ENCODE results near the gene SCGB3A2.

The SCGB3A2 gene

DNA sequence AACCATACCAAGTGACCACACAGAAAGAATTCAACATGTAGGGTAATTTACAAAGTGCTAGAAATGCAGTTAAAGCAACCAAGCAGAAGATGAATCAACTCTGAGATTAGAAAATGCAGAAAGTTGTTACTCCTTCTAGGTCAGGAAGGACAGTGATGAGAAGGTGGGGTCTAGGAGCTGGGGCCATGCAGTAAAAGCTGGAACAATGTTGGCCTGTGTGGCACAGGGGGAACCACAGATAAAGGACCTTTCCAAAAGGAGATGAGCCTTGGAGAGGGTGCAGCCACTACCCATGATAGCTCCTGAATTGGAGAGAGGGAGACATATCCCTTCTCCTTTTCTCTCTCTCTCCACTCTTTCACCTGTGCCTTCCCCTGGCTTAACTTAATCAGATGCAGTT is 2.4 kb upstream of the SCGB3A2 start:
- TF ChIP-seq, protein P1, sequence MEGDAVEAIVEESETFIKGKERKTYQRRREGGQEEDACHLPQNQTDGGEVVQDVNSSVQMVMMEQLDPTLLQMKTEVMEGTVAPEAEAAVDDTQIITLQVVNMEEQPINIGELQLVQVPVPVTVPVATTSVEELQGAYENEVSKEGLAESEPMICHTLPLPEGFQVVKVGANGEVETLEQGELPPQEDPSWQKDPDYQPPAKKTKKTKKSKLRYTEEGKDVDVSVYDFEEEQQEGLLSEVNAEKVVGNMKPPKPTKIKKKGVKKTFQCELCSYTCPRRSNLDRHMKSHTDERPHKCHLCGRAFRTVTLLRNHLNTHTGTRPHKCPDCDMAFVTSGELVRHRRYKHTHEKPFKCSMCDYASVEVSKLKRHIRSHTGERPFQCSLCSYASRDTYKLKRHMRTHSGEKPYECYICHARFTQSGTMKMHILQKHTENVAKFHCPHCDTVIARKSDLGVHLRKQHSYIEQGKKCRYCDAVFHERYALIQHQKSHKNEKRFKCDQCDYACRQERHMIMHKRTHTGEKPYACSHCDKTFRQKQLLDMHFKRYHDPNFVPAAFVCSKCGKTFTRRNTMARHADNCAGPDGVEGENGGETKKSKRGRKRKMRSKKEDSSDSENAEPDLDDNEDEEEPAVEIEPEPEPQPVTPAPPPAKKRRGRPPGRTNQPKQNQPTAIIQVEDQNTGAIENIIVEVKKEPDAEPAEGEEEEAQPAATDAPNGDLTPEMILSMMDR (IDR thresholded peaks at IDR 0.05; ENCODE audit: low read depth, low read length, missing control alignments), result no peak
- H3K4me3 ChIP-seq (ENCODE audit: low read depth, low read length), result no peak overlapping the region
- no peak for DNase-seq (ENCODE audit: low read depth)

DNA sequence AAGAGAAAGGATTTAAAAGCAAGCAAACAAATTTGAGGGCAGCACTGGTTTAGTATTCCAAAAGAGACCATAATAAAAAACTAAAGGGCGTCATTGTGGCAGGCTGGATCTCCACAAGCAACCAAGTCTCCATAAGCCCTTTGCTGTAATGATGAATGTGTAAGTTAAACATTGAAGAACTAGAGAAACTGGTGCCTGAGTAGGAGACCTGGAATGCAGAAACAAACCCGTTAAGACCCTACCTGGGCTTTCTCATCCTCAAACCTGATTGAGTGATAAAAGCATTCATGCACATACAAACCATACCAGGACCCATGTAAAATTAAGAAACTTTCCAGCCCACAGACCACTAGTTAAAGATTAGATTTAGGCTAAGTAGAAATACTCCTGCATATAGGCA is 1.9 kb upstream of the SCGB3A2 start:
- H3K4me3 ChIP-seq (ENCODE audit: low read depth, low read length), result no peak overlapping the region
- TF ChIP-seq, protein P1 (IDR thresholded peaks at IDR 0.05; ENCODE audit: low read depth, low read length, missing control alignments), result no peak
- DNase-seq (ENCODE audit: low read depth), result no peak

DNA sequence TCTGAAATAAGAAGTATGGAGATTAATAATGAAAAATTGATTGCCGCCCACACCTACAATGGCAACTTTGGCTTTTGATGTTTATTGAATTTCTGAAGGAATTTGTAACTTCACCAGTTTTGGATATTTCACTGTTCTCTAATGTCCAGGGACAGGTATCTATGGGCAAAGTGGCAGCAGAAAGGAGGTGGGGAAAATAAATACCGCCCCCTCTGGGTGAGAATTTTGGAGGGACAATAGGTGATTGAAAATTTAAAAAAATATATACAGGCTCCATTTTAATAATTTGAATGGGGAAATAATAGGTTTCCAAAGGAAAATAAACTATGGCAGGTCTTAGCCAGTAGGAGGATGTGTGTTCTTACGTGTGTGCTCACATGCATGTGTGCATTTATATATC is 1.3 kb downstream of the SCGB3A2 start:
- TF ChIP-seq, protein P1 (IDR thresholded peaks at IDR 0.05; ENCODE audit: low read depth, low read length, missing control alignments), result no peak
- no peak overlapping the region for H3K4me3 ChIP-seq (ENCODE audit: low read depth, low read length)

DNA sequence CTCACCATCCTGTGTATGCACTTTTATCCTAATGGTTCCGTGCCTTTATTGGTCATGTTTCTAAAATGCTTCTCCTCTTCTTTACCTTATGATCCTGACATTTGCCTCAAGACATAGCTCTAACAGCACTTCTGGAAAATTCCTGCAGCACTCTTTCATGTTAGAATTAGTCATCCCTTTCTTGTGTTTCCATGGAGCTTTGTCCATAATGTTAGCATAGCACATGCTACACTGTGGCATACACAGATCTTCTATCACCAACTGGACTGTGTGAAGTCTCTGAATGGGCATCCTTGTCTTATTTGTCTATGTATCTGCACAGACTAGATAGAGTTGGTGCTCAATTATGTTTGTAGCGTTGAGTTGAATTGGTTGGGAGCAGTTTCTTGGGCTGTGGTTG is 2.0 kb downstream of the SCGB3A2 start:
- H3K4me3 ChIP-seq (ENCODE audit: low read depth, low read length), result no peak overlapping the region
- no peak for DNase-seq (ENCODE audit: low read depth)
- TF ChIP-seq, protein P1 (IDR thresholded peaks at IDR 0.05; ENCODE audit: low read depth, low read length, missing control alignments), result no peak

More for the DNA sequence above, 1.3 kb downstream of the SCGB3A2 start:
- DNase-seq (ENCODE audit: low read depth), result no peak

DNA sequence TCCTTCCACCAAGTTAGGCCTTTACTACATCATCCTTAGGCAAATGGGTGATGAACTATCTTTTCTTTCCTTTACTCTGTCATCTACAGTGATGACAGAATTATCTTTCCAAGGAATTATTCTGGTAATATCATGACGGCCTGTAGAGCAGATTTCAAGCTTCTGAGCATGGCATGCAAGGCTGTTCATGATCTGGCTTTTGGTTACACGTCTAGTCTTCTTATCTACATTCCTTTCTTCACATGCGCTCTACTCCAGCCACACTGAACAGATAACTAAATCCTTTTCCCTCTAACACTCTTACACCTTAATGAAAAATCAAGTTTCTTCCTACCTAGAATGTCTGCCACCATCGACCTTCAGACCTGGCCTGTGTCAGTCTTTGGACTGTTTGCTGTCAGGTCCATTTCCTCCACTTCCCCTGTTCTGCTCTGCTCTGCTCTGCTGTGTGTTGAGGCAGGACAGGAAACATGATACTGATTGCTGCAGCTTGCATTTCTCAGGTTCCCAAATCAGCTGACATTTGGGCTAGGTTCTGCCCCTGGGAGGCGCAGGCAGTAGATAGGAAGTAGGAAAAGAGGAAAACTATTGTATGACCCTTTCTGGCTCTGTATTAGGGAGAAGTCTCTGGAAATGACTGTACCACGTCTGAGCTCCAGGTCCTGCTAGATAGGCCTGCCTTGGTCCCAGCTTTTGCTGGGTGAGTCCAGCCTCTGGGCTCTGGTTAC is 4.2 kb downstream of the SCGB3A2 start:
- no peak overlapping the region for H3K4me3 ChIP-seq (ENCODE audit: low read depth, low read length)
- no peak for DNase-seq (ENCODE audit: low read depth)
- TF ChIP-seq, protein P1 (IDR thresholded peaks at IDR 0.05; ENCODE audit: low read depth, low read length, missing control alignments), result no peak

DNA sequence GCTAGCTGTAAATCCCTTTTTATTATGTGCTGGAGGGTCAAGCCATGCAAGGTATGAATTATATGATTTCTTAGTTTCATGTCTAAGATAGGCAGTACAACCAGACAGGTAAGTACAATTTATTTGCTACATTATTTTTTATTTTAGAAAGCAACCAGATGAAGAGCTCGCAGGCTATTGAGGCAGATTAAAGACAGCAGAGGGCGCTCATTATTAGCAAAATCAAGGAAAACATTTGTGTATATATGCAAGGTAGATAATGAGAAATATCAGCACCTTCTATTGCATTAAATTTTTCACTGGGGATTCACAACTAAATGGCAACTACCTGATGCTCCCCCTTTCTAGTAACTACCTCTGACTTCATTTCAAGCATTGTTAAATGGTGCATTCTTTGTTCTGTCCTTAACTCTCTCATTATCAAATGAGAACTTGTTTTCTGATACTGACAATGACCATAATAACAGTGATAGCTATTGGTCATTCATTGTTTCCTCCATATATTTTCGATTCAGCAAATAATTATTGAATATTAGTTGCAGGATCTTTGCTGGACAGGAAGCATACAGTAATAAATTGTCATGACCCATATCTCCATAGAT is 8.6 kb downstream of the SCGB3A2 start:
- TF ChIP-seq, protein P1 (IDR thresholded peaks at IDR 0.05; ENCODE audit: low read depth, low read length, missing control alignments), result peak; percentile 28
- H3K4me3 ChIP-seq (ENCODE audit: low read depth, low read length), result no peak overlapping the region
- DNase-seq (ENCODE audit: low read depth), result no peak

DNA sequence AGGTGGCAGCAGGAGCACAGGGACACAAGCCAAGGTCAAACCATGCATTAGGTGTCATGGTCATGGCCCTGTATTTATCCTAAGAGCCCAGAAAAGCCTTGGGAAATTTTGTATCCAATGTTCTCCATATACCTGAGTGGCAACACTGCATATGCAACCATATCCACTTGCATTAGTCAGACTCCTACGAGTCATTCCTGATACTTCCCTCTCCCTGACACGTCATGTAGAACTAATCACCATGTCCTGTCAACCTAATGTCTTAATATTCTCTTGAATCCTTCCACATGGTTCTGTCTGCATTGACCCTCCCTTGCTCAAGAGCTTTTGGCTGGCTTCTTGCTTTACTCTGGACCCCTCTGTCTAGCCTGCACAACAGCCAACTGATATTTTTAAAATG is 9.4 kb downstream of the SCGB3A2 start:
- no peak for DNase-seq (ENCODE audit: low read depth)
- TF ChIP-seq, protein P1 (IDR thresholded peaks at IDR 0.05; ENCODE audit: low read depth, low read length, missing control alignments), result no peak
- H3K4me3 ChIP-seq (ENCODE audit: low read depth, low read length), result no peak overlapping the region

Data from GM12864 (cell line).